Epidermal melanocyte (primary cell): ENCODE measurements around the gene BTF3L4.

Experiments
- DNase-seq: peaks from one replicate; pipeline ENCODE4 v3.0.0; 2011; ENCODE audit warnings: low spot score; ENCODE audit not compliant: insufficient read length

BTF3L4 gene

DNA sequence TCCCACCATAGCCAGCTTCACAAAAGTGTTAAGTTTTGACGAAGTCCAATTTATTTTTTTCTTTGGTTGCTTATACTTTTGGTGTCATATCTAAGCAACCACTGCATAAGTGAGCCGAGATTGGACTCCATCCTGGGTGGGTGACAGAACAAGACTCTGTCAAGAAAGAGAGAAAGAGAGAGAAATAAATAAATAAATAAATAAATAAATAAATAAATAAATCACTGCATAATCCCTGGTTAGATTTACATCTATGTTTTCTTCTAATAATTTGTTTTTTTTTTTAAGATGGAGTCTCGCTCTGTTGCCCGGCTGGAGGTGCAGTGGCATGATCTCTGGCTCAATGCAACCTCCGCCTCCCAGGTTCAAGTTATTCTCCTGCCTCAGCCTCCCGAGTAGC lies 67.5 kb downstream of the BTF3L4 start:
- no peak for DNase-seq

DNA sequence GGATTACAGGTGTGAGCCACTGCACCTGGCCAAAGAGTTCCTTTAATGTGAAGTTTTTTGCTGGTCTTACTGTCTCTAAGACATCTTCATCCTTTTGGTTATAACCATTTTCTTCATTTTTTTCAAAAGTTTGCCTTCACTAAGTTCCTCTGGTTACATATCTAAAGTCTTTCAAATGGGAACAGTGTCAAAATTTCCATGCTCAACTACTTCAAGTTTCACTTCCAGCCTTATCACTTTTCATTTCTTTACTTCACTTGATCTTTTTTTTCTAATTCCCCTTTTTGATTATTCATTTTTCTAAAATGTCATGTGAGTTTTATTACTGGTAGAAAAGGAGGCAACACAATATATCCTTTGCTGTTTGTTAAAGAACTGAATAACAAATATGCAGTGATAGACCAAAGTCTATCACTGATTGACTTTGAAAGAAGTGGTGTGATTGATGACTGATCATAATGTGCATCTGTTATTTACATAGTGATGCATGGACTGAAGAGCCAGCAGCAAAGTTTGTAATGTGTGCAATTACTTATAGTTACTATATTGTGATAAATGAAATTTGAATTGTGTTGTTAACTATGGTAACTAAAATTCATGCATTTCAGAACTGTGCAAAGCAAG lies 69.8 kb downstream of the BTF3L4 start:
- DNase-seq, result no peak

DNA sequence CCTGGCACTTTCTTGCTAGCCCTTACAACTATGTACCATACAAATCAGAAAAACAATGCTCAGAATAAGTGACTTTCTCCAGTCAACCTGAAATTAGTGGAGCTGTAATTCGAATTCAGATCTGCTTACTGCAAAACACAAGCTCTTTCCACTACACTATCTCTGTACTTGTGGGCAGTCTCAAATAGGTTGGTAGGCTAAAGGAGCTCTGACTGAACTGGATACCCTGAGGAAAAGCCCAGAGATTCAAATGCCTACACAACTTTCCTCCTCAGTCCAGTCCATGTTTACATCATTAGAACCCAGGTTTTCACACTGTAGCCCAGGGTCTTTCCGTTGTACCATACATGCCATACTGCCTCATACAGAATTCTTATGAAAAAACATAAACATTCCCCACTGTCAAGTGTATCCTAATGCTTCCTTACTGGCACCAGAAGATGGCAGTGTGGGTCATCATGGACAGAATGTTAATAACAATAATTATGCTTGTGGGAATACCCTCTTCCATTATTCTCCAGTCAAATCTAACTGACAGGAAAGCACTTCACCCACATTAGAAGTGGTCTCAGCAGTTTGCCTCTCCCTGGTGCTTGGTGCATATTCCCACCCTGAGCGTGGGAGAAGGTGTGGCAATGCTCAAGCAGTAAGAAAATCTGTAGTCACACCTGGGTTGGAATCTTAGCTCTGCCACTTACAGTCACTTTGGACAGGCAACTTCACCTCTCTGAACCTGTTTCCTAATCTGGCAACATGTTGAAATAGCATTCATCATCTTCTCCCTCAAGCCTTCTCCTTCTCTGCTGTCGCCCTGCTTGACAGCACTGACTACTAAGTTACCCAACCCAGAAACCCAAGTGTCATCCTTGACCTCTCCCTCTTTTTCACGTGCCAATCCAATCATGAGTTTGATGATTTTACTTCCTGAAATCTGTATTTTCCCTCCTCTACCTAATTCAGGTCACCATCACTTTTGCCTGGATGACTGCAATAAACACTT lies 71.4 kb downstream of the BTF3L4 start:
- peak; percentile 61 for DNase-seq

DNA sequence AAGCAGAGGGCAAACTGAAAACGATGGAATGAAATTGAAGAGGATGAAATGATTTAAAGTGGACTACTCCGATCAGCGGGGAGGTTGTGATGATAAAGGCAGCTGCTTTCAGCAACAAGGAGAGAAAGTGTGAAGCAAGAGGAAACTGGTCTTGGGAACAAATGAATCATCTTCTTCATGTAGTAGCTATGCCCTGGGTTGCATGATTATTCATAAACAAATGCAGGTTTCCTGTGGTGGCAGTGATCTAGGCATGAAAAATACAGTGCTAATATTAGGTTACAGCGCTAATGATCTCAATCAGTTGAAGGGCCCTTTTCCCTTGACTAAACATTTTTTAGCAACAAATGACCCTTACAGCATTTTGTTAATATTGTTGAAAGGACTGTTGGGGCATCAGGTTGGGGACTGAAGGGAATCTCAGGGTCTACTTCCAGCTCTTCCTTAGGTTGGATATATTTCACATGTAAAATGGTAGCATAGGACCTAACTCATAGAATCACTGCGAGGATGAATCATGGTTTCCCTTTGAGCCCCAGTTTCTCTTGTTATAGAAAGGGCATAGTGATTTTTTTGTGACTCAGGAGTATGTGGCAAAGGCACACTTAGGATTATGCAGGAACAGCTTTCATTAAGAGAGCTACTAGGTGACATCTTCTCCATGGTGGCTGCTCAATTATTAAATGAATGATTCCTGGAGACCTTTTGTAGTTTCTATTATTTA lies 83.9 kb downstream of the BTF3L4 start:
- DNase-seq, result no peak
